ENCODE measurements around the gene SNRNP25. TPM values are rescaled to one million over a fixed set of nuclear protein-coding genes. Genes with fewer than 3 reads are reported as not detected.
"Not testable (repeated sequence)": the region's sequence is repeated elsewhere in the genome, so short reads cannot be mapped to it uniquely, and the experiment has no call there.

SNRNP25 gene
- total RNA-seq, 6 donors from 2014 or later, result 6.9 to 26.2 (median 16.0) TPM

DNA sequence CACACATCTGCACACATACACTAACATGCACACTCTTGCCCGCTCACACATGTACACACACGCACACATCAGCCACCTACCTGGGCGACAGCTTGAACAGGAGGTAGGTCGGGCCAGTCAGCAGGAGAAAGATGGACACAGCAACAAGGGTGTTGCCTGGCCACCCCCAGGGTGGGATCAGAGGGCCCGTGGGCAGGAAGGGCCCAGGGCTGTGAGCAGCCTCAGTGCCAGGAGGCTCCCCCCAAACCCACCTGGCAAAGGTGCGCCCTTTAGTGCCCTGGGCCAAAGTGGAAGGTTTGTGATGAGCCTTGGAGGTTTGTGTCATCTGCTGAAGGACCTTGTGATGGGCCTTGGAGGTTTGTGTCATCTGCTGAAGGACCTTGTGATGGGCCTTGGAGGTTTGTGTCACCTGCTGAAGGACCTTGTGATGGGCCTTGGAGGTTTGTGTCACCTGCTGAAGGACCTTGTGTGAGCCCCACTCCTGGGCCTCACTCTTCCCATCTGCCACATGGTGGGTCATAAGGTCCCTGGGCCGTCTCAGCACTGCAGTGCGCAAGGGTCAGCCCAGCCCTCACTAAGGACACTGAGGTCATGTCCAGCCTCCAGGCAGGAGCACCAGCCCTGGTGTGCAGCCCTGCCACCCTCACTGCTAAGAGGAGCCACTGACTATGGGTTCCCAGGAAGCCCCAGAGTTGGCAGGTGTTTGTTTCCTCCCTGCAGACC is 20.3 kb upstream of the SNRNP25 start:
- not testable (repeated sequence) for DNase-seq; H3K9me3 ChIP-seq; H3K27ac ChIP-seq; H3K27me3 ChIP-seq; ATAC-seq (ENCODE audit: low FRiP score in 2 of 2); H3K4me3 ChIP-seq; H3K4me1 ChIP-seq; H3K36me3 ChIP-seq
- WGBS, 2 donors, result 96% methylated on average over 5 of the region's 8 CpGs; no CpG with 5 or more reads in 1 of the 2 donors

GRCh38 chr16:33877-34647 is 19.6 kb upstream of the SNRNP25 start:
- Histone ChIP-seq H3K36me3 (no peaks in the 10 kb centered on the region), H3K27ac (no peak overlapping the region), H3K4me1 (peaks cover 0 to 13% (median 7%) of the 10 kb centered on the region in 4 donors), H3K4me3 (no peak overlapping the region), H3K9me3 (no peaks in the 10 kb centered on the region), H3K27me3 (no peaks in the 10 kb centered on the region)
- no peak for DNase-seq
- WGBS, 2 donors, result 86 to 89% methylated on average over 17 to 21 of the region's 21 CpGs
- ATAC-seq (ENCODE audit: low FRiP score in 2 of 2), result no peak
- TF ChIP-seq POLR2AphosphoS5 (IDR thresholded peaks at IDR 0.05), result no peak
- TF ChIP-seq, protein P1, sequence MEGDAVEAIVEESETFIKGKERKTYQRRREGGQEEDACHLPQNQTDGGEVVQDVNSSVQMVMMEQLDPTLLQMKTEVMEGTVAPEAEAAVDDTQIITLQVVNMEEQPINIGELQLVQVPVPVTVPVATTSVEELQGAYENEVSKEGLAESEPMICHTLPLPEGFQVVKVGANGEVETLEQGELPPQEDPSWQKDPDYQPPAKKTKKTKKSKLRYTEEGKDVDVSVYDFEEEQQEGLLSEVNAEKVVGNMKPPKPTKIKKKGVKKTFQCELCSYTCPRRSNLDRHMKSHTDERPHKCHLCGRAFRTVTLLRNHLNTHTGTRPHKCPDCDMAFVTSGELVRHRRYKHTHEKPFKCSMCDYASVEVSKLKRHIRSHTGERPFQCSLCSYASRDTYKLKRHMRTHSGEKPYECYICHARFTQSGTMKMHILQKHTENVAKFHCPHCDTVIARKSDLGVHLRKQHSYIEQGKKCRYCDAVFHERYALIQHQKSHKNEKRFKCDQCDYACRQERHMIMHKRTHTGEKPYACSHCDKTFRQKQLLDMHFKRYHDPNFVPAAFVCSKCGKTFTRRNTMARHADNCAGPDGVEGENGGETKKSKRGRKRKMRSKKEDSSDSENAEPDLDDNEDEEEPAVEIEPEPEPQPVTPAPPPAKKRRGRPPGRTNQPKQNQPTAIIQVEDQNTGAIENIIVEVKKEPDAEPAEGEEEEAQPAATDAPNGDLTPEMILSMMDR (IDR thresholded peaks at IDR 0.05), result no peak
- TF ChIP-seq POLR2A (IDR thresholded peaks at IDR 0.05), result no peak
- TF ChIP-seq EP300 (IDR thresholded peaks at IDR 0.05), result no peak

DNA sequence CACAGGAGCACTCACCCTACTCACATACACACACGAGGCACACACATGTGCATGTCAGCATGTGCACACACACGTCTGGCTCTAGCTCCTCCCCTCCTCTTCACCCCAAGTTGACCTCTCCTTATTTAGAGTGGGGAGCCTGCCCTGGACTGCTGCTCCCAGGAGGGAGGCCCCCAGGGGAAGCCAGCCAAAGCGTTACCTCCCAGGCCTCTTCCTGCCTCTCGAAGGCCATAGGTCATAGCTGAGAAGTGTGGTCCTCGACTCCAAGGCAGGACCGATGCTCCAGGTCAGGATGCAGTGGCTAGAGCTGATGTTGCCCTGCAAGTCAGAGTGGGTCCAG is 19.0 kb upstream of the SNRNP25 start:
- Histone ChIP-seq H3K9me3 (no peaks in the 10 kb centered on the region), H3K4me3 (no peak overlapping the region), H3K27me3 (no peaks in the 10 kb centered on the region), H3K27ac (no peak overlapping the region), H3K36me3 (no peaks in the 10 kb centered on the region), H3K4me1 (peaks cover 0 to 19% (median 9%) of the 10 kb centered on the region in 4 donors)
- ATAC-seq (ENCODE audit: low FRiP score in 2 of 2), result no peak
- TF ChIP-seq, protein P1 (IDR thresholded peaks at IDR 0.05), result no peak
- TF ChIP-seq POLR2A (IDR thresholded peaks at IDR 0.05), result no peak
- no peak for TF ChIP-seq EP300 (IDR thresholded peaks at IDR 0.05)
- TF ChIP-seq POLR2AphosphoS5 (IDR thresholded peaks at IDR 0.05), result no peak
- no peak for DNase-seq
- 40 to 45% methylated on average over 5 to 6 of the region's 6 CpGs for WGBS, 2 donors

- DNase-seq, result peak; percentile 41 to 77
- no peaks in the 10 kb centered on the region for H3K36me3 ChIP-seq
- peak; percentile 49 to 66 for ATAC-seq (ENCODE audit: low FRiP score in 2 of 2)
- H3K27me3 ChIP-seq, result no peaks in the 10 kb centered on the region
- H3K27ac ChIP-seq, result peak overlapping the region in 3 of 4 donors; percentile 40 to 52 (median 44)
- no peaks in the 10 kb centered on the region for H3K9me3 ChIP-seq
- peaks cover 0 to 19% (median 9%) of the 10 kb centered on the region in 4 donors for H3K4me1 ChIP-seq
- 55 to 66% methylated on average over 8 to 13 of the region's 17 CpGs for WGBS, 2 donors
- H3K4me3 ChIP-seq, result no peak overlapping the region
- TF ChIP-seq, protein P1 (IDR thresholded peaks at IDR 0.05), result no peak
- no peak for TF ChIP-seq POLR2A (IDR thresholded peaks at IDR 0.05)
- TF ChIP-seq EP300 (IDR thresholded peaks at IDR 0.05), result no peak
- no peak for TF ChIP-seq POLR2AphosphoS5 (IDR thresholded peaks at IDR 0.05)
Observed at GRCh38 chr16:35011-35677, 18.5 kb upstream of the SNRNP25 start.

DNA sequence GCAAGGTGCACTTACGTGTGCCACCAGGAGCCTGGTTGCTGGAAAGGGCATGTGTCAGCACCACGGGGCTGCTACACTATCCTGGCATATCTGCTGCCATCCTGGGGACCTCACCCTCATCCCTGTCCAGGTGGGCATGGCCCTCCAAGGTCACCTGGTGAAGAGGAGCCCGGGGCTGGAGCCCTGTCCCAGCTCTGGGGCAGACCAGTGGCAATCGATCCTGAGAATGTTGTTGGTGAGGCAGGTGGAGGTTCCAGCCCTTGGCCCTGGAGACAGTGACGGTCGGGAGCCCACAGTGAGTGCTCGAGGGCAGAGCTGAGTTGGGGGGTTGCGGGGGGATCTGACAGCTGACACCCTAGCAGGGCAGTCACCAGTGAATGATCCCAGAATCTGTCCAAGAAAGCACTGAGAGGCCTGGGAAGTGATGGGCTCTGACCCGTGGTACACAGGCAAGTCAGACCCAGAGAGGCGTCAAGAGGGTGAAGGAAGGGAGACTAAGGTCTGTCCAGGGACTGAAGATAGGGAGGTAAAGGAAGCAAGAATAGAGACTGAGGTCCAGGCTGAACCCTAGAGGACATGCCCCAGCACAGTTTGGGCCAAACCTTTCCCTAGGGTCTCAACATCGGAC is 17.8 kb upstream of the SNRNP25 start:
- no peak overlapping the region for H3K4me3 ChIP-seq
- 85 to 94% methylated on average over 7 to 11 of the region's 11 CpGs for WGBS, 2 donors

More for the DNA sequence above, 17.8 kb upstream of the SNRNP25 start:
- Histone ChIP-seq H3K9me3 (no peaks in the 10 kb centered on the region), H3K4me1 (peaks cover 0 to 19% (median 9%) of the 10 kb centered on the region in 4 donors), H3K27ac (peak overlapping the region in 2 of 4 donors; percentile 40 to 44), H3K36me3 (no peaks in the 10 kb centered on the region), H3K27me3 (no peaks in the 10 kb centered on the region)
- no peak for TF ChIP-seq POLR2A (IDR thresholded peaks at IDR 0.05)
- TF ChIP-seq EP300 (IDR thresholded peaks at IDR 0.05), result no peak
- TF ChIP-seq, protein P1 (IDR thresholded peaks at IDR 0.05), result no peak
- no peak for TF ChIP-seq POLR2AphosphoS5 (IDR thresholded peaks at IDR 0.05)
- ATAC-seq (ENCODE audit: low FRiP score in 2 of 2) (no peak), DNase-seq (no peak)

Data from upper lobe of left lung (tissue), 6 donors.